ENCODE results near the gene CEACAM16. TPM values are rescaled to one million over a fixed set of nuclear protein-coding genes. Genes with fewer than 3 reads are reported as not detected.

Gene CEACAM16
- total RNA-seq, 2 experiments from 2014 or later: not detected

DNA sequence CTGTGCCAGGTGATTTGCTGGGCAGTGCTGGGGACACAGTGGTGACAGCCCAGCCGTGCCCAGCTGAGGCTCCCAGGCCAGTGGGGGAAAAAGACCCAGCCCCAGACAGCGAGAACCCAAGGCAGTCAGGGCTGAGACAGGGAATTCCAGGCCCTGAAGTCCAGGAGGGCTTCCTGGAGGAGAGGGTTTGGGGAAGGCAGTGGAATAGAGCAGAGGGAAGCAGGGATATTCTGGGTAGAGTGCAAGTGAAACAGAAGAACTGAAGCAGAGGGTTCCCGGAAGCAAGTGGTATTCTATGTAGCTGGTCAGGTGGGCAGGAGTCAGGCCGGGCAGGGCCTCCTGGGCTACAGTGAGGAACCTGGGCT, 1.3 kb upstream of the CEACAM16 start:
- Histone ChIP-seq H3K9me2 (ENCODE audit: insufficient read depth, low read length) (no peaks in the 10 kb centered on the region), H3K36me3 (ENCODE audit: insufficient read depth, low read length) (no peaks in the 10 kb centered on the region), H4K20me1 (ENCODE audit: insufficient read depth, low read length) (no peaks in the 10 kb centered on the region), H2AFZ (ENCODE audit: low read length) (no peak overlapping the region), H3K79me2 (ENCODE audit: insufficient read depth, low read depth, low read length) (no peaks in the 10 kb centered on the region), H3K27ac (ENCODE audit: low read depth, low read length, poor library complexity, severe bottlenecking) (no peak overlapping the region), H3K4me1 (ENCODE audit: insufficient read depth, low read length, poor library complexity, severe bottlenecking) (peaks cover 2% of the 10 kb centered on the region), H3K9me3 (ENCODE audit: low read length) (no peaks in the 10 kb centered on the region), H3K4me2 (ENCODE audit: low read length) (no peak overlapping the region), H3K4me3 (ENCODE audit: low read depth, low read length, poor library complexity, severe bottlenecking) (no peak overlapping the region)
- CTCF ChIA-PET (ENCODE audit: unreplicated experiment): no interaction called here
- intact Hi-C loops (cut with micrococcal nuclease; ENCODE audit: unreplicated experiment): no loop called here
- POLR2A ChIA-PET: no interaction called here
- BruUV-seq (replicated peaks): no TSS peak
- no peak for TF ChIP-seq EZH2phosphoT487 (IDR thresholded peaks at IDR 0.05; ENCODE audit: borderline replicate concordance, low read depth, low read length)
- TF ChIP-seq, protein P1, sequence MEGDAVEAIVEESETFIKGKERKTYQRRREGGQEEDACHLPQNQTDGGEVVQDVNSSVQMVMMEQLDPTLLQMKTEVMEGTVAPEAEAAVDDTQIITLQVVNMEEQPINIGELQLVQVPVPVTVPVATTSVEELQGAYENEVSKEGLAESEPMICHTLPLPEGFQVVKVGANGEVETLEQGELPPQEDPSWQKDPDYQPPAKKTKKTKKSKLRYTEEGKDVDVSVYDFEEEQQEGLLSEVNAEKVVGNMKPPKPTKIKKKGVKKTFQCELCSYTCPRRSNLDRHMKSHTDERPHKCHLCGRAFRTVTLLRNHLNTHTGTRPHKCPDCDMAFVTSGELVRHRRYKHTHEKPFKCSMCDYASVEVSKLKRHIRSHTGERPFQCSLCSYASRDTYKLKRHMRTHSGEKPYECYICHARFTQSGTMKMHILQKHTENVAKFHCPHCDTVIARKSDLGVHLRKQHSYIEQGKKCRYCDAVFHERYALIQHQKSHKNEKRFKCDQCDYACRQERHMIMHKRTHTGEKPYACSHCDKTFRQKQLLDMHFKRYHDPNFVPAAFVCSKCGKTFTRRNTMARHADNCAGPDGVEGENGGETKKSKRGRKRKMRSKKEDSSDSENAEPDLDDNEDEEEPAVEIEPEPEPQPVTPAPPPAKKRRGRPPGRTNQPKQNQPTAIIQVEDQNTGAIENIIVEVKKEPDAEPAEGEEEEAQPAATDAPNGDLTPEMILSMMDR (conservative IDR thresholded peaks at IDR 0.05; ENCODE audit: low read length): no peak
- DNase-seq (ENCODE audit: low spot score): no peak

DNA sequence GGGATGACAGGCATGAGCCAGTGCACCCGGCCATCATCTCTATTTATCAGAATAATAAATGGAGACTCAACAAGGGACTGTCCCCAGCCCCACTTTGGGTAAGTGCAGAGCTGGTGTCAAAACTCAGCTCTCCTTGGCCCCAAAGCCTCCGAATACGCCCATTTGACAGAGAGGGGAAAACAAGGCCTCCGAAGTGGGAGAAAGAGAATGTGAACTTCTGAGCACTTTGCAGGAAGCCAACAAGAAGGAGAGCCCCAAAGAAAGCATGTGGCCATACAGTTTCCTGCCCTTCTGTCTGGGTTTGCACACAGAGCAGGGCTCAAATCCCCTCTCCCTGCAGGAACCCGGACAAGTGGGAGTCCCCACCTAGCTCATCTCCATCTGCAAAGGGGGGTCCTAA, 1.6 kb downstream of the CEACAM16 start:
- Histone ChIP-seq H3K27ac (ENCODE audit: low read depth, low read length, poor library complexity, severe bottlenecking) (no peak overlapping the region), H3K4me1 (ENCODE audit: insufficient read depth, low read length, poor library complexity, severe bottlenecking) (no peaks in the 10 kb centered on the region), H2AFZ (ENCODE audit: low read length) (no peak overlapping the region), H3K9me3 (ENCODE audit: low read length) (no peaks in the 10 kb centered on the region), H3K9me2 (ENCODE audit: insufficient read depth, low read length) (no peaks in the 10 kb centered on the region), H3K4me2 (ENCODE audit: low read length) (no peak overlapping the region), H3K4me3 (ENCODE audit: low read depth, low read length, poor library complexity, severe bottlenecking) (no peak overlapping the region), H3K79me2 (ENCODE audit: insufficient read depth, low read depth, low read length) (no peaks in the 10 kb centered on the region), H4K20me1 (ENCODE audit: insufficient read depth, low read length) (no peaks in the 10 kb centered on the region), H3K36me3 (ENCODE audit: insufficient read depth, low read length) (no peaks in the 10 kb centered on the region)
- POLR2A ChIA-PET: no interaction called here
- no peak for DNase-seq (ENCODE audit: low spot score)
- no TSS peak for BruUV-seq (replicated peaks)
- TF ChIP-seq EZH2phosphoT487 (IDR thresholded peaks at IDR 0.05; ENCODE audit: borderline replicate concordance, low read depth, low read length): no peak
- TF ChIP-seq, protein P1 (conservative IDR thresholded peaks at IDR 0.05; ENCODE audit: low read length): no peak
- intact Hi-C loops (cut with micrococcal nuclease; ENCODE audit: unreplicated experiment): no loop called here
- CTCF ChIA-PET (ENCODE audit: unreplicated experiment): interaction anchor here (0.5 kb wide), 1 partner anchor 189 kb away, joined by 5 read pairs; no protein-coding TSS in a partner anchor

DNA sequence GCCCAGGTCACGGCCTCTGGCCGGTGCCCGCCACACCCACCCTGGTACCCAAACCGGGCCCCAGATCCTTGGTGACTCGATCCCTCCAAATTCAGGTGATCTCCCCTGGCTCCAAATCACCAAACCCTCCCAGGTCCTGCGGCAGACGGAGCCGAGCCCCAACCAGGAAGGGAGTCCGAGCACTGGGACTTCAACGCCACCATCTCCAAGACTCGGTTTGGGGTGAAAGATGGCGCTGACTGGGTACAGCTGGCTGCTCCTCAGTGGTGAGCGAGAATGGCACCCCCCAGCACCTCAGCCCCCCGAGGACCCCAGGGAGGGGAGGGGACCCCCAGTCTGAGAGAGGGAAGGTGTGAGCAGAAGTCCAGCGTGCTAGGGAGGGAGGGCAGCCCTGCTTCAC, 2.3 kb downstream of the CEACAM16 start:
- Histone ChIP-seq H3K4me2 (ENCODE audit: low read length) (no peak overlapping the region), H4K20me1 (ENCODE audit: insufficient read depth, low read length) (no peaks in the 10 kb centered on the region), H3K27ac (ENCODE audit: low read depth, low read length, poor library complexity, severe bottlenecking) (no peak overlapping the region), H3K9me3 (ENCODE audit: low read length) (no peaks in the 10 kb centered on the region), H3K4me1 (ENCODE audit: insufficient read depth, low read length, poor library complexity, severe bottlenecking) (no peaks in the 10 kb centered on the region), H2AFZ (ENCODE audit: low read length) (no peak overlapping the region), H3K4me3 (ENCODE audit: low read depth, low read length, poor library complexity, severe bottlenecking) (no peak overlapping the region), H3K9me2 (ENCODE audit: insufficient read depth, low read length) (no peaks in the 10 kb centered on the region), H3K36me3 (ENCODE audit: insufficient read depth, low read length) (no peaks in the 10 kb centered on the region), H3K79me2 (ENCODE audit: insufficient read depth, low read depth, low read length) (no peaks in the 10 kb centered on the region)
- POLR2A ChIA-PET: no interaction called here
- intact Hi-C loops (cut with micrococcal nuclease; ENCODE audit: unreplicated experiment): no loop called here
- no peak for DNase-seq (ENCODE audit: low spot score)
- BruUV-seq (replicated peaks): no TSS peak
- CTCF ChIA-PET (ENCODE audit: unreplicated experiment): no interaction called here
- TF ChIP-seq, protein P1 (conservative IDR thresholded peaks at IDR 0.05; ENCODE audit: low read length): no peak

Data from OCI-LY7 (cell line).